Transverse colon (tissue), 4 donors: ENCODE data around the gene DEUP1.

Experiments
- CTCF ChIP-seq, 5 experiments: fragments of 200-600 bp in 3 of 5; fragments of 450-650 bp in 2 of 5; sonication (generic) in 3 of 5; IDR thresholded peaks; 1 replicate in 2 of 5; 2 replicates in 3 of 5; pipeline ENCODE4 v1.5.1; 2016 to 2017; ENCODE audit warnings: antibody characterized with exemption in 5 of 5, inconsistent platforms in 3 of 5, mild to moderate bottlenecking in 2 of 5, moderate library complexity in 1 of 5
- EP300 ChIP-seq: sonication (generic); formaldehyde crosslinking; IDR thresholded peaks from one replicate; pipeline ENCODE4 v1.6.1; 2017; ENCODE audit warnings: antibody characterized with exemption, low read depth
- POLR2A ChIP-seq: fragments of 450-650 bp; IDR thresholded peaks from one replicate; pipeline ENCODE4 v1.6.1; 2016; ENCODE audit warnings: antibody characterized with exemption, mild to moderate bottlenecking, moderate library complexity
- POLR2AphosphoS5 ChIP-seq, 3 donors: sonication (generic); formaldehyde crosslinking; IDR thresholded peaks; one replicate each; pipeline ENCODE4 v1.6.1; 2016; ENCODE audit warnings: antibody characterized with exemption in 3 of 3

- no peak for TF ChIP-seq EP300
- TF ChIP-seq CTCF (IDR thresholded peaks at IDR 0.05) = no peak
- TF ChIP-seq POLR2A = no peak
- TF ChIP-seq POLR2AphosphoS5 (IDR thresholded peaks at IDR 0.05) = no peak
Measured at GRCh38 chr11:93359396-93359795, 28.9 kb downstream of the DEUP1 start.
